Thyroid gland (tissue), 4 donors: ENCODE data around the gene TBC1D22A.

Experiments used
- POLR2A ChIP-seq, 2 donors: fragments of 450-650 bp; IDR thresholded peaks; one replicate each; pipeline ENCODE4 v1.6.1; 2017; ENCODE audit warnings: antibody characterized with exemption in 2 of 2, mild to moderate bottlenecking in 2 of 2, moderate library complexity in 1 of 2
- TF ChIP-seq, protein P1 (sequence below), 6 experiments: fragments of 200-600 bp in 3 of 6; fragments of 450-650 bp in 3 of 6; sonication (generic) in 3 of 6; IDR thresholded peaks; one replicate each; pipeline ENCODE4 v1.5.1; 2016 to 2019; ENCODE audit warnings: antibody characterized with exemption in 6 of 6, mild to moderate bottlenecking in 2 of 6, inconsistent platforms in 1 of 6, moderate library complexity in 1 of 6

DNA sequence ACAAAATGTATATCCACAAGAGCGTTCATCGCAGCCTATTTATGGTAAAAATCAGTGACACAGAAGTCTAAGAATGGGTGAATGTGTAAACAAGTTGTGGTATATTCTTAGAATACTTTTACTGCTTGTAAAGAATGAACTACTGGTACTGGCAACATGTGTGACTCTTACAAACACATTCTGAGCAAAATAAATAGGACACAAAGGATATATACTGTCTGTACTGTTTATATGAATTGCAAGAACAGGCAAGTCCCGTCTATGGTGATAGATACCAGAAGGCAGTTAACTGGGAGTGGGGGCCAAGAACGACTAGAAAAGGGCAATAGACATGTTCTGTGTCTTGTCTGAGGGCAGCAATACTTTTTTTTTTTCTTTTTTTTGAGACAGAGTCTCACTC is 112.6 kb downstream of the TBC1D22A start:
- TF ChIP-seq, protein P1, sequence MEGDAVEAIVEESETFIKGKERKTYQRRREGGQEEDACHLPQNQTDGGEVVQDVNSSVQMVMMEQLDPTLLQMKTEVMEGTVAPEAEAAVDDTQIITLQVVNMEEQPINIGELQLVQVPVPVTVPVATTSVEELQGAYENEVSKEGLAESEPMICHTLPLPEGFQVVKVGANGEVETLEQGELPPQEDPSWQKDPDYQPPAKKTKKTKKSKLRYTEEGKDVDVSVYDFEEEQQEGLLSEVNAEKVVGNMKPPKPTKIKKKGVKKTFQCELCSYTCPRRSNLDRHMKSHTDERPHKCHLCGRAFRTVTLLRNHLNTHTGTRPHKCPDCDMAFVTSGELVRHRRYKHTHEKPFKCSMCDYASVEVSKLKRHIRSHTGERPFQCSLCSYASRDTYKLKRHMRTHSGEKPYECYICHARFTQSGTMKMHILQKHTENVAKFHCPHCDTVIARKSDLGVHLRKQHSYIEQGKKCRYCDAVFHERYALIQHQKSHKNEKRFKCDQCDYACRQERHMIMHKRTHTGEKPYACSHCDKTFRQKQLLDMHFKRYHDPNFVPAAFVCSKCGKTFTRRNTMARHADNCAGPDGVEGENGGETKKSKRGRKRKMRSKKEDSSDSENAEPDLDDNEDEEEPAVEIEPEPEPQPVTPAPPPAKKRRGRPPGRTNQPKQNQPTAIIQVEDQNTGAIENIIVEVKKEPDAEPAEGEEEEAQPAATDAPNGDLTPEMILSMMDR (IDR thresholded peaks at IDR 0.05): no peak
- TF ChIP-seq POLR2A (IDR thresholded peaks at IDR 0.05): no peak
